Central memory CD8-positive, alpha-beta T cell (primary cell): ENCODE results near the gene TLE5.
"Not testable (repeated sequence)": the region's sequence is repeated elsewhere in the genome, so short reads cannot be mapped to it uniquely, and the experiment has no call there.

Experiments used
- ATAC-seq: fragments of 150-1000 bp; cut with Tn5 transposase; replicated peaks from 2 replicates; pipeline ENCODE4 v1.10.0; 2022; ENCODE audit warnings: mild to moderate bottlenecking, moderate FRiP score, moderate number of reproducible peaks; ENCODE audit not compliant: poor library complexity, severe bottlenecking; ENCODE audit errors: extremely low read depth
- DNase-seq, 2 donors: peaks; one replicate each; pipeline ENCODE4 v3.0.0; 2021; ENCODE audit warnings: low spot score in 2 of 2
- H3K27ac Mint-ChIP-seq: one replicate; pipeline ENCODE4 v1.8.0; 2022; ENCODE audit warnings: low read depth, mild to moderate bottlenecking, moderate library complexity, mixed read lengths
- H3K27me3 Mint-ChIP-seq: one replicate; pipeline ENCODE4 v1.8.0; 2022; ENCODE audit warnings: mixed read lengths
- H3K36me3 Mint-ChIP-seq: one replicate; pipeline ENCODE4 v1.8.0; 2022; ENCODE audit warnings: mild to moderate bottlenecking, moderate library complexity, mixed read lengths; ENCODE audit not compliant: insufficient read depth
- H3K4me1 Mint-ChIP-seq: one replicate; pipeline ENCODE4 v1.8.0; 2022; ENCODE audit warnings: mixed read lengths
- H3K4me3 Mint-ChIP-seq: one replicate; pipeline ENCODE4 v1.8.0; 2022; ENCODE audit warnings: mild to moderate bottlenecking, moderate library complexity, mixed read lengths
- H3K9me3 Mint-ChIP-seq: one replicate; pipeline ENCODE4 v1.8.0; 2022; ENCODE audit warnings: mixed read lengths

Gene TLE5

DNA sequence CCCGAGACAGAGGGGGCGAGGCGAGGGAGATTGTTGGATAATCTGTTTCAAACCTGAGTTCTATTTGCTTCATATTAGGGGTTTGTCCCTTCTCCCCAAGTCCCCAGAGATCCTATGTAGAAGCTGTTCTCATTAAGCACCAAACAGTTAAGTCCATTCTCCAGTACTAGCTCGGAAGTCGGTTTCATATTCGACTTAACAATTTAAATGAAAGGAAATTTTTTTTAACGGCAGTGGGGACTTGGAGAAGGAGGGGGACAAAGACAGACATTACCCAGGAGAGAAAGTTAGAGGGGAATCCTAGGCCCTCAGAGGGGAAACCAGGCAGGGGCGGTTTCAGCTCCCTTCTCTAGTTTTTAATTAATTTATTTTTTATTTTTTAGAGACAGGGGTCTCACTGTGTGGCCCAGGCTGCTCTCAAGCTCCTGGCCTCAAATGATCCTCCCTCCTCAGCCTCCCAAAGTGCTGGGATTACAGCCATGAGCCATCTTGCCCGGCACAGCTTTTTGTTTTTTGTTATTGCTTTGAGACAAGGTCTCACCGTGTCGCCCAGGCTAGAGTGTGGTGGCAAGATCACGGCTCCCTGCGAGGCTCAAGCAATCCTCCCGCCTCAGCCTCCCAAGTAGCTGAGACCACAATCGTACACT is 19.6 kb downstream of the TLE5 start:
- Mint-ChIP-seq H3K27me3 (no peaks in the 10 kb centered on the region), H3K36me3 (peaks cover 5% of the 10 kb centered on the region), H3K4me3 (no peak overlapping the region), H3K9me3 (no peaks in the 10 kb centered on the region), H3K4me1 (peaks cover 18% of the 10 kb centered on the region), H3K27ac (no peak overlapping the region)
- DNase-seq = no peak
- ATAC-seq = no peak

DNA sequence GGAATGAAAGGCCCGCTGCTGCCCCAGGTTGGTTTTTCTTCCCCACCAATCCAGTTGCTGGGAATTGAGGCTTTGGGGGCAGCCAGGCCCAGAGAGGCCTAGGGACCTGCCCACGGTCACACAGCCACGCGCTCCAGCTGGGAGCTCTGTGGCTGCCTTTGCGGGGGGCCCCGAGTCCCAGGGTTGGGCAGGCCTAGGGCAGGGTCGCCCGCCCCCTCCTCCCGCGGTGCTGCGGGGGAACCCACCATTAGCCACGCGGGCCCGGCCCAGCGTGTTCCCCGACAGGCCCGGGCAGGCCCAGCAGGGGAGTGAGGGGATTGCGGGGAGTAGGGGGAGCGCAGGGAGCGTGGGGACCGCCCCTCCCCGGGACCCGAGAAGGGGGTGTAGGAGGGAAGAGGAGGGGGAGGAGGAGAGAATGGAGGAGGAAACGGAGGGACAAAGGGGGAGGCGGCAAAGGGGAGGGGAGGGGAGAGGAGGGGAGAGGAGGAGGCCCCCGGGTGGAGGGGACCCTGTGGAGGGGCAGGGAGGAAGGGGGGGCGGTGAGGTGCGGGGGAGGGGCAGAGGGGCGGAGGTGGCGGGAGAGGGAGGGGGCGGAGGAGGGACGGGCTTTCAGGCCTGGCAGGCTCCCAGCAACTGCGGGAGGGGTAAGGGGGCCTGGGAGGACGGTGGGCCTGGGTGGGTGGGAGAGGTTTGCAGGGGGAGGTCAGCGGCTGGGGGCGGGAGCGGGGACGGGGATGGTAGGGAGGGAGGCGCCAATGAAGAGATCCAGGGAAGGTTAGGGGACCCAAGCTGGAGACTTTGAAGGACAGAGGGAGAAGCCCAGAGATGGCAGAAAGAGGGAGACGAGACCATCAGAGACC is 20.3 kb downstream of the TLE5 start:
- no peaks in the 10 kb centered on the region for H3K27me3 Mint-ChIP-seq

DNA sequence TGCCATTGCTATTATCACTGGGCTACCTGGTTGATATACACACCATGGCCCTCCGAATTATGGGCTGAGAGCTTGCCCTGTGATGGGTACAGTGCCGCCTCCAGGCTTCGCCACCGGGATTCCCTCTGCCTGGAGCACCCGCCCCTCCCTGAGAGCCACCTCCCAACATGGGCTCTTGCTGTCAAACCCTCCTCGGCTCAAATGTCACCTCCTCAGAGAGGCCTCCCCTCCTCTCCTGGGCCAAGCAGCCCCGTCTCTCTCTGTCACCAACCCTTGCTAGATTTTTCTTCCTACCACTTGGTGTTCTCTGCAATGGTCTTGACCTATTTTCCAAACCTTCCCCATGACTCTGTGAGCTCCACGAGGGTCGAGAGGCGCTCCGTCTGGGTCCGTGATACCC is 21.0 kb downstream of the TLE5 start:
- Mint-ChIP-seq H3K27ac (no peak overlapping the region), H3K36me3 (peaks cover 10% of the 10 kb centered on the region), H3K9me3 (no peaks in the 10 kb centered on the region), H3K27me3 (no peaks in the 10 kb centered on the region), H3K4me3 (no peak overlapping the region), H3K4me1 (peaks cover 13% of the 10 kb centered on the region)
- DNase-seq = no peak
- no peak for ATAC-seq

More for the DNA sequence above, 20.3 kb downstream of the TLE5 start:
- Mint-ChIP-seq H3K36me3 (peaks cover 5% of the 10 kb centered on the region), H3K4me3 (no peak overlapping the region), H3K9me3 (no peaks in the 10 kb centered on the region), H3K4me1 (peaks cover 13% of the 10 kb centered on the region), H3K27ac (no peak overlapping the region)
- ATAC-seq (no peak), DNase-seq (no peak)

DNA sequence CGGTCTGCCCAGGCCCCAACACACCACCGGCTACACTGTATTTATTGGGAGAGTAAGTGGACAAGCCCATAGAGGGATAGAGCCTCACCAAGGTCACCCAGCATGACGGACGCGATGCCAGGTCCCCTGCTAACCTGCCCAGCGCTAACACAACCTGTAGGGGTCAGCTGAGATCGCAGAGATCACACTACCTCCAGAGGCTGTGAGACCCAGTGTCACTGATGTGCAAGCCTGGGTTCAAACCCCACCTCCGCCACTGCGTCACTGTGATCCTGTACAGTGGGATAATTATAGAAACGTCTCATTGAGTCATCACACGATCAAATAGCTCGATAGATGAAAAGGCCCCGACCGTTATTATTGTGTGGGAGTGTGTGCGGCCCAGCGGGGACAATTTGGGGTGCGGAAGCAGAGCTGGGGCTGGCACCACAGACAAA is 22.6 kb downstream of the TLE5 start:
- Mint-ChIP-seq H3K27ac (no peak overlapping the region), H3K27me3 (no peaks in the 10 kb centered on the region)

DNA sequence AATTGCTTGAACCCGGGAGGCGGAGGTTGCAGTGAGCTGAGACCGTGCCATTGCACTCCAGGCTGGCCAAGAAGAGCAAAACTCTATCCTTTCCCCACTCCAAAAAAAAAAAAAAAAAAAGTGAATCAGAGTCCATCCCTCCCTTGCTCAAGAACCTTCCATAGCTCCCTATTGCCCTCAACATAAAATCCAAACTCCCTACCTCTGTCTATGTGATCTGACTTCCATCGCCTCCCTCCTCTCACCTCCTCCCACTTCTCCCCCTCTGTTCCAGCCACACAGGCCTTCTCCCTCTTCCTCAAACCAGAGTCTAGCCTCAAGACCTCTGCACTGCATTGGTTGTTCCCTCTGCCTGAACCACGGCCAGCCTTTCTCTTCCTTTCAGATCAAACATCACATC is 23.2 kb downstream of the TLE5 start:
- no peaks in the 10 kb centered on the region for H3K9me3 Mint-ChIP-seq
- no peak for ATAC-seq
- H3K4me1 Mint-ChIP-seq = peaks cover 30% of the 10 kb centered on the region
- DNase-seq = no peak
- H3K27ac Mint-ChIP-seq = no peak overlapping the region
- H3K4me3 Mint-ChIP-seq = no peak overlapping the region
- H3K27me3 Mint-ChIP-seq = no peaks in the 10 kb centered on the region
- peaks cover 29% of the 10 kb centered on the region for H3K36me3 Mint-ChIP-seq

More for the DNA sequence above, 22.6 kb downstream of the TLE5 start:
- Mint-ChIP-seq H3K36me3 (peaks cover 27% of the 10 kb centered on the region), H3K9me3 (no peaks in the 10 kb centered on the region), H3K4me1 (peaks cover 25% of the 10 kb centered on the region), H3K4me3 (no peak overlapping the region)
- ATAC-seq (no peak), DNase-seq (no peak)

DNA sequence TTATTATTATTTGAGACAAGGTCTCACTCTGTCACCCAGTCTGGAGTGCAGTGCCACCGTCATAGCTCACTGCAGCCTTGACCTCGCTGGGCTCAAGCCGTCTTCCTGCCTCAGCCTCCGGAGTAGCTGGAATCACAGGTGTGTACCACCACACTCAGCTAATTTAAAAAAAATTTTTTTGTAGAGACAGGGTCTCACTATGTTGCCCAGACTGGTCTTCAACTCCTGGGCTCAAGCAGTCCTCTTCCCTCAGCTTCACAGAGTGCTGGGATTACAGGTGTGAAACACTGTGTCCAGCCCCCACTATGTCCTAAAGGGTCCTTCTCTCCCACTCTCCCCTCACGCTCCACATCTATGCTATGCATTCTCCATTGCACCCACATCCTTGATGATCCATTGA is 24.1 kb downstream of the TLE5 start:
- ATAC-seq (no peak), DNase-seq (no peak)
- Mint-ChIP-seq H3K36me3 (peaks cover 30% of the 10 kb centered on the region), H3K4me1 (peaks cover 30% of the 10 kb centered on the region), H3K27ac (no peak overlapping the region), H3K4me3 (no peak overlapping the region), H3K27me3 (no peaks in the 10 kb centered on the region), H3K9me3 (no peaks in the 10 kb centered on the region)

DNA sequence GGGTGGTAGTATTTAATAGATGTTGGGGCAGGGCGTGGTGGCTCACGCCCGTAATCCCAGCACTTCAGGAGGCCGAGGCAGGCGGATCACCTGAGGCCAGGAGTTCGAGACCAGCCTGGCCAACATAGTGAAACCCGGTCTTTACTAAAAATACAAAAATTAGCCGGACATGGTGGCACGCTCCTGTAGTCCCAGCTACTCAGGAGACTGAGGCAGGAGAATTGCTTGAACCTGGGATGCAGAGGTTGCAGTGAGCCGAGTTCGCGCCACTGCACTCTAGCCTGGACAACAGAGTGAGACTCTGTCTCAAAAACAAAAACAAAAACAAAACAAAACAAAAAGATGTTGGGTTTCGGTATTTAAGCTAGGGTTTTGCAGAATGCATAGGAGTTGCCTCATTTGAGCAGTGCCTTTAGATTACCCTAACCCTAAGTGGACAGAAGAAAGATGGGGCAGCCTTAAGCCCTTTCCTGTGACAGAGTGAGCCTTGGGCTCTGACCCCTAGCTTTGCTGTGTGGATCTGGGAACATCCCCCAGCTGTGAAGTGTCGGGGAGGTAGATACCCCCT is 25.2 kb downstream of the TLE5 start:
- H3K4me1 Mint-ChIP-seq = peaks cover 25% of the 10 kb centered on the region
- not testable (repeated sequence) for H3K9me3 Mint-ChIP-seq, ATAC-seq, H3K27me3 Mint-ChIP-seq, DNase-seq
- peaks cover 30% of the 10 kb centered on the region for H3K36me3 Mint-ChIP-seq
- peak overlapping the region; percentile 89 for H3K4me3 Mint-ChIP-seq
- H3K27ac Mint-ChIP-seq = peak overlapping the region; percentile 94

DNA sequence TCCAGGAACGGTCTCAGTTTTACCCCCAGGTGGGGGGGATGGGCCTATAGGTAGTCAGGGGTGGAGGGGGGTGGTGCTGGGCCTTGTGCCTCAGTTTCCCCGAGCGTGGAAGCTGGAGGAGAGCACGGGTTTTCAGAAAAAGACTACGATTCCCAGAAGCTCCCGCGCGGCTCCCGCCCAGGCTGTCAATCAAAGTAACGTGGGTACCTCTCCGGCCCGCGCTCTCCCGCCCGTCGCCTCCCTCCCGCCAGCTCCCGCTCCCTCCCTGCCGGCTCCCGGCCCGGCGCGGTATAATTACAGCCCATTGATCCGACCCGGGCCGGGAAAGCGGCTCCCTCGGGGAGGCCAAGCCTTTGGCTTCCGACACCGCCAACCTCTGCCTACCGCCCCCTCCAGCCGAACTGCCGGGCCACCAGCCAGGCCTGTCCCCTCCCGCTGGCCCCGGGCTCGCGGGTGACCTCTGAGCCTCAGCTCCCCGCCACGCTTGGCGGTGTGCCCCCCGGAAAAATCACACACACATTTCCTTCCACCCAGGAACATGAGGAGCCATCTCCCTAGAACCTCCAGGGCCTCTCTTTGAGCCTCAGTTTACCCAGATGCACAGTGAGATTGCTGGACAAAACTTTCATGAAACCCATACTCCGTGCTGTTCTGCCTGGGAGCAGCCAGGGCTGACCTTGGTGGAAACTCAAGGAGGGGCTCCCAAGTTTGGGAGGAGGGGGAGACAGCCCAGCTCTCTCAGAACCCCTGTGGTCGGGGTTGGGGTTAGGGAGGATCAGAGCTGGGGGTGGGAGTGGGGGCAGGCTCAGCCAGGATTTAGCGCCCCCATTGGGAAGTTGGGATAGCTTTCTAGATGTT is 25.9 kb downstream of the TLE5 start:
- Mint-ChIP-seq H3K9me3 (no peaks in the 10 kb centered on the region), H3K27me3 (no peaks in the 10 kb centered on the region), H3K4me1 (peaks cover 25% of the 10 kb centered on the region), H3K27ac (peak overlapping the region; percentile 94), H3K4me3 (peak overlapping the region; percentile 89), H3K36me3 (peaks cover 30% of the 10 kb centered on the region)
- peak; percentile 70 to 74 for DNase-seq
- peak; percentile 50 for ATAC-seq

DNA sequence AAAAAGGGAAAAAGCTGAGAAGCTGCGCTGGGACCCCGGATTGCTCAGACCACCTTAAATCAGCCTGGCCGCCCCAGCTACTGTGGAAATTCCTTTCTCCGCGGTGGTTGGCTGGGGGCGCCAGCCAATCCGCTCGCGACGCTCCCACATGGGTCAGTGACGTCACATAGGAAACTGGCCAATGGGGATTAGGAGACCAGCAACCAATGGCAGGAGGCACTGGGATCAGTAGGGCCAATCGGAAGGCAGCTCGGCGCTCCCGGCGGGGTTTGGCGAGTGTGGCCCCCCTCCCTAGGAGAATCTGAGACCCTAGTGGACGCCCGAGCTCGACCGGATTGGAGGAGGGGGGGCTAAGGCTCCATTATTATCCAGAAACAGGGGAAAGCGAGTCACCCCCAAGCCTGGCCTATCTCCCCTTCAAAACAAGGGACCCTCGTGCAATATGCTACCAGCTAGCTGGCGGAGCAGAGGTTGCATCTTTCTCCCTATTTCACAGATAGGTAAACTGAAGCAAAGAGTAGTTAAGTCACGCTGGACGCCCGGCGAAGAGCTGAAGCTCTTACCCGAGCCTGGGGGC is 26.7 kb downstream of the TLE5 start:
- Mint-ChIP-seq H3K36me3 (peaks cover 30% of the 10 kb centered on the region), H3K4me1 (peaks cover 25% of the 10 kb centered on the region), H3K9me3 (no peaks in the 10 kb centered on the region), H3K27me3 (no peaks in the 10 kb centered on the region), H3K27ac (peak overlapping the region; percentile 94), H3K4me3 (peak overlapping the region; percentile 89)
- ATAC-seq (peak; percentile 92), DNase-seq (peak; percentile 85 to 94)

DNA sequence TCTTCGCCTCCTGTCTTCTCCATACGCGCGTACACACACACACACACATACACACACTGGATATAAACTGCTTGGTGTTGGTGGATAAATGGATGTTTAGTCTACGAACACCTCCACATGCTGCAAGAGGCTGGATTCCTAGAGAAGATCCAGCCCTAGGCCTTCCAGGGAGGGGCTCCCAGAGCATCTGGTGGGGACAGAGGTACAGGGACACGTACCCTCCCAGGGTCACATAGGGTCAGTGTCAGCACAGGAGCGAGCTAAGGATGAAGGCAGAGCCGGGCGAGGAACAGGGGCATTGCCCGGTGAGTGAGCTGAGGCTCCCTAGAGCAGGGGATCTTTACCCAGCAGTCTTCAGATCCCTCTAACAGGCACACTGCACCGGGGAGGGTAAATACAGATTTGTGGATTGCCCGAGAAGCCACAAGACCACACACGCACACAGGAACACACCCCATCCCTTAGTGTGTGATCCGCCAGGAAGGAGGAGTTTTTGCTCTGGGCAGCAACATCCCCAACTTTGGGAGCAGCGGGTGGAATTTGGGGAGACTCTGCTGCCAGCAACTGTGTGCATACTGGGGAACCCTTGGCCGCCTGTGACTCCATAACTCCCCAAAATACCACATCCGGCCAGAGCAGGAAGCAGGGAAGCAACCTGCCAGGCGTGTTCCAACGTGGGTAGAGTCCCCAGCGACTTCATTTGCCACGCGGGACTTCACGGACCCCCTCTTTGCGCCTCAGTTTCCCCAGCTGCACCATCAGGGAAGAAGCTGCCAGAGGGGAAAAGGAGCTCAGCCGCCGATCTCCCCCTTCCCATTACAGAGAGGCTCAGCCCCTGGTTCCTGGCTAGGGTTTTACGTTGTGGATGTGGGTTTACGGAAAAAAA is 27.4 kb downstream of the TLE5 start:
- Mint-ChIP-seq H3K9me3 (no peaks in the 10 kb centered on the region), H3K27me3 (no peaks in the 10 kb centered on the region), H3K4me1 (peaks cover 31% of the 10 kb centered on the region), H3K4me3 (peak overlapping the region; percentile 89), H3K27ac (peak overlapping the region; percentile 94), H3K36me3 (peaks cover 27% of the 10 kb centered on the region)
- DNase-seq (no peak), ATAC-seq (peak; percentile 19)

DNA sequence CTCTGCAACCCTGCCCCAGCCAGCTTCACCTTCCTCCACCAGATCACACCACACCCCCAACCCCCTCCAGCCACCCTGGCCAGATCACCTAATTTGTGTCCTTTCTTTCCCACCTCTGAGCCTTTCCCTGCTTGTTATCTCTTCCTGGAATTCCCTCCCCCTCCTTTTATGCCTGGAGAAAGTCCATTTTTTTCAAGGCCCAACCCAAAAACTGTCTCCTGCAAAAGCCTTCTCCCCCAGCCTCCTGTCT is 28.0 kb downstream of the TLE5 start:
- Mint-ChIP-seq H3K9me3 (no peaks in the 10 kb centered on the region), H3K27me3 (no peaks in the 10 kb centered on the region), H3K27ac (peak overlapping the region; percentile 94), H3K4me1 (peaks cover 26% of the 10 kb centered on the region), H3K36me3 (peaks cover 25% of the 10 kb centered on the region), H3K4me3 (peak overlapping the region; percentile 89)
- no peak for ATAC-seq
- DNase-seq = no peak
